Activated CD8-positive, alpha-beta memory T cell treated with anti-CD3 and anti-CD28 coated beads, Interleukin-2, amount 50 U/mL, for 48 hours (primary cell): ENCODE measurements around the gene CAMK2B.
A peak's percentile ranks its signal among the peaks of the same experiment; 100 is the strongest.

ENCODE experiments used
- DNase-seq: peaks from one replicate; pipeline ENCODE4 v3.0.0-alpha.2; 2020

The CAMK2B gene

DNA sequence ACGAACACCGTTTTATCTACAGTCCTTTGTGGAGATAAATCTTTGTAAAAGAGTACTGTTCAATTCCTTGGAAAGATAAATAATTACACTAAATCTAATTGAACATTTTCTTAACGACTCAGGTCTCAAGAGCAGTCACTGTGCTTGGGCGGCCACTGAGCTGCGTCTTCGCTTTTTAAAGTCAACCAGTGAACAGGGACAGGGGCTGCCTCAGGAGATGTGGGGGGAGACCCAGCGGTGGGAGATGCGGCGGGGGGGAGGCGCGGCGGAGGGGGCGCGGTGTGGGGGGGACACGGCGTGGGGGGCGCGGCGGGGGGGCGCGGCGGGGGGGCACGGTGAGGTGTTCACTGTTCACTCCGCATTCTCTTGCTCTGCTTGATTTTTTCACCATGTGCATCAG is 39.8 kb downstream of the CAMK2B start:
- no peak for DNase-seq

DNA sequence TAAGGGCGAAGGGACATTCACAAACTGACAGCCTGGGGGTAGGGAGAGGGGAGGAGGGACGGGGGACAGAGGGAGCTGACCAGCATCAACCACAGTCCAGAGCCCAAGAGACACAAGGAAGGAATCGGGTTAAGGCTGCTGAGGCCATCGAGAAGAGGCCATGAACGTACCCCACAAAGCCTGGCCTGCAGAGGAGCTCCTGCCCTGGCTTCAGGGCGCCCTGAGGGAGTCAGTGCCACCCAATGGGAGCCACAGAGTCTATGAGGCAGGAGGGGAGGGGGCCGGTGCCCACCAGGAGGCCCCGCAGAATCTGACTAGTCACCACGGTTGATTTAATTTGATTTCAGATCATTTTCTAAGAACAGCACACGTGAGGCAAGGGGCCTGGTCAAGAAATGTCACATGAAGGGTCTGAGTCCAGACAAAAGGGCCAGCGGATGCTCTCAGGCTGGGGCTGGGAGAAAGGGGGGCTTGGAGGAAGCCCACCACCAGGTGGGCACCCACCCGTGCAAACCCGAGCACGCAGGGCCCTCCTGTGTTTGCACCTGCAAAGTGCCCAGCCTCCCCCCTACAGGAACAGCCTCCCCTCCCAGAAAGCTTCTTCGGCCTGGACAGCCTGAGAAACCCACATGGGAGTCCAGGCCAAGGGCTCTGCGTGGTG is 40.4 kb downstream of the CAMK2B start:
- peak; percentile 29 for DNase-seq

DNA sequence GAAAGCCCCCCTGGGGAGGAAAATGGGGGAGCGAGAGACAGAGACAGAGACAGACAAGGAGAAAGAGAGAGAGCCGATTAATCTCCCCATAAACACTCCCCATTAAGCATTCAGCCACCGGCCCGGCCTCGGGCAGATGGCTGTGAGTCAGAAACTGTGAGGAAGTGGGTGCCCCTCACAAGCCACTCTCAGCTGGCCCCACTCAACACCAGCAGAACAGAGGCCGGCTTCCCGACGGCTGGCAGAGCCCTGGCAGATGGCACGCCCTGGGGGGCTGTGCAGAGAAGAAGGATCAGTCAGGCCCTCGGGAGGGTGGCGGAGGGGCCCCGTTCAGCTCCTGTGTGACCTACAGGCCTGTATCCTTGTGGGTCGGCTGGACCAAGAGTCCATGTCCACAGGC is 41.2 kb downstream of the CAMK2B start:
- DNase-seq = peak; percentile 34

DNA sequence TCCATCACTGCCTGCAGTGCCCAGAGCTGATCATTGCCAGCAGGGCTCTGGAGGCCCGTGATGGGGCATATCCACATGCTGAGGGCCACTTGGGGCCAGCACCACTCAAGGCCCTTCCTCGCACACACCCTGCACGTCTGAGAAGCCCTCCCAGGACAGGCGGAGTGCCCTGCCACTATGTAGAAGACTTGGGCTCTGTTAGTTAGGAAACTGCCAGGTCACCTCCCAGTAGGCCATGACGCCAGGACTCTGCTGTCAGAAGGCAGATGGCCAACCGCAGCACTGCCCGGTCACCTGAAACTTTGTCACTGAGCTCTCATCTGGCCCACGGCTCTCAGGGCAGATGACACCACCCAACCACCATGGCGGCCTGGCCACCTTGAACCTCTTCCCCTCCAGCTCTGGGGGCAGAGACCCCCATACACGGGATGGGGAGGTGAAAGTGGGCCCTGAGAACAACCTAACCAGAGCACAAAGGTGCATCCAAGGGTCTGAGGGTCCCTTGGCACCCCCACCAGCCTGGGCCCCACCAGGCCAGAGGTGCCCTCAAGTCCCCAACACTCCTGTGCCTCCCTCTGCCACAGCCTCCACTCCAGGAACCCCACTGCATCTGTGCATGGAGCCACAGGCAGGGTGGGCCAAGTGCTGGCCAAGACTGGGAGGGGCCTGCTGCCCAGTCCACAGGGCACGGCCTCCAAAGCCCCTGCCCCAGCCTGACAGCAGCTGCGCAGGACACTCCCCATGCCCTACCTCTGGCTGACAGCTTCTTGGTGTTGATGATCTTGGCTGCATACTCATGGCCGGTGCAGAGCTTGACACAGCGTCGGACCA is 41.8 kb downstream of the CAMK2B start:
- peak; percentile 44 for DNase-seq

DNA sequence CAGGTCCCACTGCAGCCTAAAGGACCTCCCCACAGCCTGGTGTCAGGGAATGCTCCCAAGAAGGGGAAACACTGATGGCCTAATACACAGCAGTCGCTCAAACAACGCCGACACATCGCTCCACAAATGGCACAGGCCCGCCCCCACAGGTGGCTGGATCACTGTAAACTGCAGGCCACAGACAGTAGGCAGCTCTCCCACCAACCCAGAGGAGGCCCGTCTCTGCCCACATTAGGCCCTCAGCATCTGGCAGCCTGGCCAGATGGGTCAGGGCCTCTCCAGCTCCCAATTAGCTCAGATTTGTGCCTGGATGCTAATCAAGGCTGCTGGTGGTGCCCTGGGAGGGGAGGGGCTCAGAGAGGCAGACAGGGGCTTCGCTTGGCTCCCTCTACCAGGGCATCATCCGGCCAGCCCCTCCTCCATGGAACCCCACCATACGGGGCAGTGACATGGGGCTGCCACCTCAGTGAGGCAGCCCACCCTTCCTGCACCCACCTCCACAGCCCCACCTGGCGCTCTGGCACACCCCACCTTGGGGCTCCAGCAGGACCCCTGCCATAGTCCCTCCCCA is 42.7 kb downstream of the CAMK2B start:
- peak; percentile 40 for DNase-seq

DNA sequence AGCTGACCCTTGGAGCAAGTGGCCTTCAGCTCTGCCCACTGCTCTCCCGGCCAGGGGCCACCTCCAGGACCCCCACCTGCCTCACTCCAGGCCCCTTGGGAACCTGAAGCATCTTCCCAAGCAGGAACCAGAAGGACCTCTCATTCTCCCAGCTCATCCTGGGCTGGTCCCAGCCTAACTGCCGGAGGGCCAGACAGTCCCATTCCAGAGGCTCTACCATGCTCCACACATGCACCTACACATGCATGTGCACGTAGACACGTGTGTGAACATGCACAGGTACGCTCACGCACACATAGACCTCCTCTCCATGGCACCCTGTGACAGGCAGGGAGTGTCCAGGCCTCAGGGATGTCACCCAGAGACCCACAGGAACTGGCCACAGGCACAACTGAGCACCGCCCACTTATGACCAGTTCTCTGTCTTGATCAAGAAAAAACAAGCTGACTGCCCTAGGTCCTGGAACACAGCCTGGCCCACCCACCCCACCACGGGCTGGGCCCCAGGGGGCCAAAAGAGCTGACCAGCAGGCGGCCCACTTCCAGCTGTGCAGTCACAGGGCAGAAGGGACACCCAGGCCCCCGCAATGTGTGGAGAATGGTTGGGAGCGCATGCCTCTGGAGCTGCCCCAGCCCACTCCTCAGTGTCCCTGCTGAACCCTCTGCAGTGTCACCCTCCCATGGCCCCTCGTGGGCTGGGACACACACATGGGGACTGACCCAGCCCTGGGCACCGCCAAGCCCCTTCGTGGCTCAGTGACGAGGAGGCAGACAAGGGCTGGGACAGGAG is 43.4 kb downstream of the CAMK2B start:
- DNase-seq = peak; percentile 40

DNA sequence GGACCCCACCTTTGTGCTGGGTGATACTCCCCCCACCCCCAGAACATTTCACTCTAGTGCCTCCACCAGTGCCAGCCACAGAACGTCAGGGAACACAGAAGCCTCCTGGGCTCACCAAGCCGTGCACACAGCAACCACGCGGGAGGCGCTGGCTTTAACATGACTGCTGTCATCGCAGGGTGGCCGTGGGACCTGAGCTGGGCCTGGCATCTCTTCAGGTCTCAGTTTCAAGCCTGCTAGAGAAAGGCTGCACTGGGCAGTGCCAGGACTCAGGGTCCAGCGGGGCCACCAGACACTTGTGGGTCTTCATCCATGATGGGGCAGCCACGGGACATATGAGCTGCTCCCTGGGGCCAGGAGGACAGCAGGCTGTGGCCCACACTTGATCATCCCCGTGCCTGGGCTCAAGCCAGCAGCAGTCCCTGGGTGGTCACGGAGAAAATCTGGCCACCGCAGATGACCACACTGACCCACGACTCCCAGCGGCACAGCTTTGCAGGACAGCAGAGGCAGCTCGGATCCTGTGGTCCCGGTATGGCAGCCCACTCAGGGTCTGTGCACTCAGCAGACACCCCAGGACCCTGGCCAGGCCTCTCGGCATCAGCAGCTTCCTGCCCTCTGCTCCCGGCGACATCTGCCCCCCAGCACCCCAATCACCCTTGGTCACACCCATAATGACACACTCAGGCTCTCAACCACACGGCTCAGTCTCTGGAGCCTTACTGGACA is 44.2 kb downstream of the CAMK2B start:
- DNase-seq = peak; percentile 45

DNA sequence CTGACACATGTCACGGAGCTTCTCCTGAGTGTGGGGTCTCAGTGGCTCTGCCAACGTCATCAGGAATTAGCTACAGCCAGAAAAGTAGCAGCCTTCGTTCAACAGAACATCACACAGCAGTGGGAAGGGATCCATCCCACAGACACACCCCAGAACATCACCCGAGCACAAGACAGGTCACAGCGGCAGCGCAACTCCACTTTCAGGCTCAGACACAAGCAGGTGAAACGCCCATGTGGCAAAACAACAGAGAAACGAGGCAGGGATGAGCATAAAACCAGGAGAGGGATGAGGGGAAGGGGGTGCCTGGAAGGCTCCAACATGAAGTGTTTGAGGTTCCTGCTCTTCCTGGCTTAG is 44.8 kb downstream of the CAMK2B start:
- DNase-seq = peak; percentile 45

DNA sequence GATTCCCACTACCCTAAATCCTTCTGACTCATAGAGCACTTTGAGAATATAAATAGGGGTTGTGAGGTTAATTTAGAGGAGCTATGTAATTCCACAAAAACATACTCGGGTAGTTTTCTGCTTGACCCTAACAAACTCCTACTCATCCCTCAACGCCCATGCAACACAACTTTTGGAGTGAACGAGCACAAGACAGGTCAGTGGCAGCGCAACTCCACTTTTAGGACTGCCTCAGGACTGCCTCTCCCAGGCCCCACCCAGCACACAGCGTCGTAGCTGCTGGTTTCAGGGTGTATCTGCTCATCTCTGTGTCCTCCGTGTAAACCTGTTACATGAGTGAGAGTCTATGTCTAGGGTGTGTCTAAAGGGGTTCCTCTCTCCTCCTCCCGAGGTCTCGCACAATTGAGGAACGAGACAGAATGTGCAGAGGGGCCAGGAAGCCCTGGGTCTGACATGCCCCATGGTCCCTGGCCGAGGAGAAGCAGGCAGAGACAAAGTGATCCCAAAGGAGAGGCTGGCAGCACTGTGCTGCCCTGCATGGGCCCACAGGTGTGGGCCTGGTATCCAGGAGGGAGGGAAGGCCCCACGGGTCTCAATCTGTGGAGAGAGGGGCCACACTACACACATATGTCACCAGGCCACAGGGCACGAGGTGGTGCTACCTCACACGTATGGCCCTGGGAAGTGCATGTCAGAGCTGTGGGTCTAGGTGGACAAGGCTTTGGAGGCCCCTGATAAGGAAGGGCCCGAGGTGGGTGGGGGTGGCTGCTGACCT is 45.5 kb downstream of the CAMK2B start:
- peak; percentile 42 for DNase-seq

DNA sequence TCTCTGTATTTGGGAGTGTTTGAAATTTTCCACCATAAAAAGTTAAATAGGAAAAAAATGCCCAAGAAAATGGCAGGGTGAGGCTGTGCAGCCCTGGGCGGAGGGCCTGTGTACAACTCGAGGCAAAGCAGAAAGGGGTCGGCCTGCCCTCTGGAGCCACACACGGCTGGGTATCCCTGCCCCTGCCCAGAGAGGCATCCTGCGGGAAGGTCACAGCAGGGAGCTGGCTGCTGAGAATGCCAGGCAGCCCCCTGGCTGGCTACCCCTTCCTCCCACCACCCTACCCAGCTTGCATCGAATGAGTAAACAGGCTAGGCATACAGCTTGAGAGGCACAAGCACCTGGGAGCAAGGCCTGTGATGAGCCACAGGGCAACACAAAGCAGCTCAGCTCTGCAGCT is 46.1 kb downstream of the CAMK2B start:
- DNase-seq = peak; percentile 40

DNA sequence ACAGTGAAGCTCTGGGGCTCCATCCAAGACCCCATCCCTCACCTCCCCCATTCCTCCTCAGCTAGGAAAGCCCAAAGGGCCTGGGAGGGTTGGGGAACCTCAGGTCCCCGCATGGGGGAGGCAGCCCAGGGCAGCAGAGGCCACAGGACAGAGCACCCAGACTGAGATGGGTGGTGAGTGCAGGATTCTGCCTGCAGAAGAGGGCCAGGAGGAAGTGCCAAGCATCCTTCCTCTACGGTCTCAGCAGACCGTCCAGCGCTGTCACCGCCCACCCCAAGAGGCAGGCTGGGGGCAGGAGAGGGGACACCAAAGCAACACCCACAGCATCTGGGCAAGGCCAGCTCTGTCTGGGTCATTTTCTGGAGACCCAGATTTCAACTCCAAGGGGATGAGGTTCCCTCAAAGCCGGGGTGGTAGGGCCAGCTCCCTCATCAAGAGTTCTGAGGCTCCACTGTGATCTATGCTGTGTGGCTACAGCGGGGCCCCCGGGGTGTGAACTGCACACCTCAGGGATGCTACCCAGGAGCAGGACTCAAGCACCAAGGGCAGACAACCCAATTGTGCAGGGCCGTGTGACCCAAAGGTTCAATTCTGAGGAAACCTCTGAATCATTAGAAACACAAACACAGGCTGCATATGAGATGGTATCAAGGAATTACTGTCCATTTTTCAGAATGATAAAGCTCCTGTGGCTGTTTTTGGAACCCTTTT is 46.8 kb downstream of the CAMK2B start:
- peak; percentile 46 for DNase-seq

DNA sequence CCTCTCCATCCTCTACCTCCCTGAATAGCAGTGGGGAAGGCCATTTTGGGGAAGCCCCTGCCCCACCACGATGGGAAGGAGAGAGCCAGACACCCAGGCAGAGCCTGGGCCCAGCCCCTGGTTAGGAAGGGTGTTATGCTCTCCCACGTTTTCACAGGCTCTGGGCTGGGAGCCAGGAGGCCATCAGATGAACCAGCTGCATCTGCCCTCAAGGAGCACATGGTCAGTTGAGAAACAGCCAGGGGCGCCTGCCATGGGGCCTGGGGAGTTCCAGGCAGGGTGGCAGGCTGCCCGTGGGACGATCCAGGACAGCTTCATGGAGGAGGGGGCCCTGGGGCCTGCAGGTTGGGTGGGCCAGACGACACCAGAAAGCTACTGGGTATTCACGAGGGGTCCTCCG is 47.5 kb downstream of the CAMK2B start:
- DNase-seq = peak; percentile 45

DNA sequence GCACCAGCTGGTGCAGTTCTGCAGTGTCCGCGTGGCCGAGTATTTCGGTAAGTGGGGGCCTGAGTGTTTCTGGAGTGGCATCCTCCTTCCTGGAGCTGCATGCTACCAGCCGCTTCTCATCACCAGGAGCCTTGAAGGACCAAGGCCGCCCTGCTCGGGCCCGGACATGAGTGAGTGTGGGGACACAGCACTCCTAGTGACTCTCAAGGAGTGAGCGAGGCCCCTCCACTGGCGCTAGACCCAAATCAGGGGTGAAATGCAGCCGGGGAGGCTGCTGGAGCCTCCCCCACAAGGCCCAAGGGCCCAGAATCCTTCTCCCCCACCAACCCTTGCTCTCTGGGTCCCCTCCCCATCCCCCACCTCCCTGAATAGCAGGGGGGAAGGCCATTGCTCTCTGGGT is 48.0 kb downstream of the CAMK2B start:
- no peak for DNase-seq

DNA sequence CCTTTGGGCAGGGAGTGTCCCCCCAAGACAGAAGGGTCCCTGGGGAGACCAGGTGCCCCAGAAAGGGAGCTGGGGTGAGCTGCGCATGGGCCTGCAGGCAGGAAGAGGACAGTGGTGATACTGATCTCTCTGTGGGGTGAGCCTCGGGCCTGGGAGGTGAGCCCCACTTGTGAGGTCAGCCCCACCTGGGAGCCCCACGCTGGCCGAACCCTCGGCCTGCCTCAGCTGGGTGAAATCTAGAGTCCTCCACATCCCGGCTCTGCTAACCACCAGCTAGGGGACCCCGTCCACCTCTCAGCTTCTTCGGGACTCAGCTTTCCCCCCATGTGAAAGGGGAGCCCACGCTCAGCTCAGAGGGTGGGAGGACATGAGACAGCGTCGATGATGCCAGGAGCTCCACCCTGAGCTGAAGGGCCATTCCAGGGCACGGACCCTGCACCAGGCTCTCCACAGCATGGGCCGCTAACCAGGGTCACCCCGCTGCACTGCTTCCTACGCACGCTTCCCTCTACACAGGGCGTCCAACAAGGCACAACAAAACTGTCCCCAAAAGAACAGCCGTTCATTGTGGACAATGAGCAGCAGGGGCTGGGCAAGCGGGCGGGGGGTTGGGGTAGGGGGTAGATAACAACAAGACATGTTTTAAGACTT is 48.7 kb downstream of the CAMK2B start:
- no peak for DNase-seq

DNA sequence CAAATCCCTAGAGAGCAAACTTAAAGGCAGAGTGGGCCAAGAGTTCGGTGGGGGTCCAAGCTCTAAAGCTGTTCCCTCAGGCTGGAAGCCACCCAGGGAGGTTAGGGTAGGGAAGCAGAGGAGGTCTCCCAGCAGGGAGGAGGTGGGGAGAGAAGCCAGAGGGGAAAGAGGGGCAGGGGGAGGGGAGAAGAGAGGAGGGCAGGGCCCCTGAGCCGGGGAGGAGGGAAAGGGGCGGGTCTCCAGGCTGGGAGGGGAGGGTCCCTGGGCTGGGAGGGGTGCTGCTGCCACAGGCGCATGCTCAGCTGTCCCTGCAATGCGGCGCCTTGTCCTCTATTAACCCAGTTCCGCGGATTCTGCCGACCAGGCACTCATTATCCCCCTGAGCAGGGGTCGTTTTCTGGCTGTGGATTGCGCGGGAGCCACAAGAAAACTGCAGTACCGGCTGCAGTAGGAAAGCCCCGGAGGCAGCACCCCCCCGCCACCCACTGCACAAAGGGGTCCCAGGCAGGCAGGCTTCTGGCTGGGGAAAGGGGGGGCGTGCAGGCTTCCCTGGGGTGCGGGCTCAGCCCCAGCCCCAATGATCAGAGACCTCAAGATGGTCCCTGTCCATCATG is 49.3 kb downstream of the CAMK2B start:
- DNase-seq = no peak

DNA sequence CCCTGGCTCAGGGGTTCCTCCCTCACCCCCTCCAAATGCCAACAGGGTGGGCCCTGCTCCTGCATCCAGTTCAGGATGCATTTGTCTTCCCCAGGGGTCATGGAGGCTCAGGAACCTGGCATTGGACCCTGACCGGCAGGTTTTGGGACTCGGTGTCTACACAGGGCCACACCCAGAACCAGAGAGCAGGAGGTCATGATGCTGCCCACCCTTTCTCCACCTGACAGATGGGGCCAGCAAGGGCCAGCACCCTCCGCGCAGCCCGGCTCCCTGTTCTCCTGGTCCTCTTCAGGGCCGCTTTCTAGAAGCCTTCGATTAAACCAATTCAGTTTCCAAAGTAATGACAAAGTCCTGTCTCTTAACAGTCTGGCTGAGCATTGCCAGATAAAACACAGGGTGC is 50.2 kb downstream of the CAMK2B start:
- no peak for DNase-seq

DNA sequence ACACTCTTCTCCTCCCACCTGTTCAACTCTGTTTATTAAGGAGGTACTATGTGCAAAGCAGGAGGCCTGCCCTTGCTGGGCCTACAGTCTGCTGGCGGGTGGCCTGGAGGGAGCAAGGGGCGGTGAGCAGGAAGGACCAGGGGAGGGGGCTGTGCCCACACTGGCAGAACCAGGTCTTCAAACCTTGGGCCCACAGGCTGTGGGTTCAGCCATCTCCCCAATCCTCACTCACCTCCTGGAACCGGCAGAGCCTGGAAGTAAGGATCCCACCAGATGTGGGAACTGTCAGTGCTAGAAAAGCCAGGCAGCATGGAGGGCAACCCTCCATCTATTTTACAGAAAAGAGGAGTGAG is 50.8 kb downstream of the CAMK2B start:
- DNase-seq = no peak

DNA sequence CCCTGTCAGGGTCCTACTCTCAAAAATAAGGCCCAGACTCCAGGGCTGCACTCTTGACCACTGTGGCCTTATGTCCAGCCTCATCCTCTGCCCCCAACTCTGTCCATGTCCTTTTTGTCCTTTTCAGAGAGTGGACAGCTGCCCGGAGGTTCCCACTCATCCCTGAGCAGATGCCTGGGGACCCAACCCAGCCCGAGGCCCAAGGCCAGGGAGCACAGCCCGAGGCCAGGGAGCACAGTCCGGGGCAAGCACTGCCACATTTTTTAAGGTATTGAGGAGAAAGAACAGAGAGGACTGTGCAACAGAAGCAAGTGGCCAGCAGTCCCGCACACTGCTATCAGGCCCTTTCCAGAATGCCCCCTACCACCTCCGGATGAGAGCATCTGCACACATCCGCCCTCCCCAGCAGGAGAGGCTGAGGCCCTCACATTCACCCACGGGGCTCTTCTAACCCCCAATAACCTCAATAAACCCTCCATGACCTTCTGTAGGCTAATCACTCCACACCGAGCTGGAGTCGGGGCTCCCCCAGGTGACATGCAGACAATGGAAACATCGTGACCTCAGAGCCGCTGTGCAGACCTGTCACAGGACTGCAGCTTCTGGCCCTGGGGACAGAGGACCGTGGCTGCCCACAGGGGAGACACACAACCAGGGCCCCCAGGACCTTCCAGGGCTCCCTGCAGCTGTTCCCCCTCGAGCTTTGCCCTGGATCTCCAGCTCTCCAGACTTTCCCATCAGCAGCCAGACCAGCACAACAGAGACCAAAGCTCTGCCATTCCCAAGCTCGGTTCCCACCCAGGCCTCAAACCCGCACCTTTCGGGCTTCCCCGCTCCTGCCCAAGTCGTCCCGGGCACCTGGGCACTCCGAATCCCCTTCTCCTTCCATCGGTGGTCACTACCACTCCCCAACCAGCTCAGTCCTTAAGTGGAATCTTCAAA is 51.4 kb downstream of the CAMK2B start:
- no peak for DNase-seq

DNA sequence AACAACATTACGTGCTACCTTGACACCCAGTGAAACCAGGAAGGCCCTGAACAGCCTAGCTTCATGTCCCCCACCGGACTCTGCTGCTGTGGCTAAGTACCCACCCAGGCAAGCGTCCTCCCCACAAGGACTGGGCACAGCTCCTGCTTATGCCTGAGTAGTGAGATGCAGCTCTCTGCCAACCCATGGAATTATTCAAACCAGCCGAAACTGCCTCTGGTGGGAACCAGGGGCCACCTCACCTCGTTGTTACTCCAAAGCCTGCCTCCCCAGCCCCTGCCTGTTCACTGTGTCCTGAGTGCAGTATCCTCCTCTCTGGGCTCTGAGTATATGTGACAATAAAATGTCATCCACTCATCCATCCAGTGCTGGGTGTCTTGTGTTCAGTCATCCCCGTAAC is 52.4 kb downstream of the CAMK2B start:
- no peak for DNase-seq
